Renal cortex interstitium (tissue), 3 donors: ENCODE measurements around the gene KRTAP19-7. TPM values are rescaled to one million over a fixed set of nuclear protein-coding genes. Genes with fewer than 3 reads are reported as not detected.

ENCODE experiments used
- polyA plus RNA-seq, 3 donors: library from polyadenylated mRNA; unstranded; fragments of 120-200 nt; gene quantifications; one replicate each; pipeline ENCODE4 v1.2.1, GENCODE V29; 2013; ENCODE audit not compliant: insufficient read length in 3 of 3

KRTAP19-7 gene
- polyA plus RNA-seq, 3 donors: not detected

Other genes with a start within 250 kb of the KRTAP19-7 start
- gene KRTAP26-1, start 241.0 kb downstream of the KRTAP19-7 start, polyA plus RNA-seq: not detected
- not detected for gene KRTAP27-1, start 223.6 kb downstream of the KRTAP19-7 start, polyA plus RNA-seq
- gene KRTAP23-1, start 212.7 kb downstream of the KRTAP19-7 start, polyA plus RNA-seq: not detected
- gene KRTAP13-2, start 189.0 kb downstream of the KRTAP19-7 start, polyA plus RNA-seq: not detected
- not detected for gene KRTAP13-1, start 165.3 kb downstream of the KRTAP19-7 start, polyA plus RNA-seq
- not detected for gene KRTAP13-3, start 135.4 kb downstream of the KRTAP19-7 start, polyA plus RNA-seq
- not detected for gene KRTAP13-4, start 131.1 kb downstream of the KRTAP19-7 start, polyA plus RNA-seq
- not detected for gene KRTAP15-1, start 121.0 kb downstream of the KRTAP19-7 start, polyA plus RNA-seq
- not detected for gene KRTAP19-1, start 80.9 kb downstream of the KRTAP19-7 start, polyA plus RNA-seq
- gene KRTAP19-2, start 73.9 kb downstream of the KRTAP19-7 start, polyA plus RNA-seq: not detected
- gene KRTAP19-3, start 69.3 kb downstream of the KRTAP19-7 start, polyA plus RNA-seq: not detected
- not detected for gene KRTAP19-4, start 64.1 kb downstream of the KRTAP19-7 start, polyA plus RNA-seq
- not detected for gene KRTAP19-5, start 59.2 kb downstream of the KRTAP19-7 start, polyA plus RNA-seq
- not detected for gene KRTAP19-6, start 19.4 kb downstream of the KRTAP19-7 start, polyA plus RNA-seq
- gene KRTAP22-2, start 29.1 kb upstream of the KRTAP19-7 start, polyA plus RNA-seq: not detected
- gene KRTAP6-3, start 31.1 kb upstream of the KRTAP19-7 start, polyA plus RNA-seq: not detected
- gene KRTAP6-2, start 37.6 kb upstream of the KRTAP19-7 start, polyA plus RNA-seq: not detected
- not detected for gene KRTAP22-1, start 39.8 kb upstream of the KRTAP19-7 start, polyA plus RNA-seq
- gene KRTAP6-1, start 52.6 kb upstream of the KRTAP19-7 start, polyA plus RNA-seq: not detected
- gene KRTAP20-1, start 55.1 kb upstream of the KRTAP19-7 start, polyA plus RNA-seq: not detected
- not detected for gene KRTAP20-4, start 59.3 kb upstream of the KRTAP19-7 start, polyA plus RNA-seq
- gene KRTAP20-2, start 73.9 kb upstream of the KRTAP19-7 start, polyA plus RNA-seq: not detected
- not detected for gene KRTAP20-3, start 81.5 kb upstream of the KRTAP19-7 start, polyA plus RNA-seq
- not detected for gene KRTAP21-3, start 157.5 kb upstream of the KRTAP19-7 start, polyA plus RNA-seq
- not detected for gene KRTAP21-2, start 185.9 kb upstream of the KRTAP19-7 start, polyA plus RNA-seq
- not detected for gene KRTAP21-1, start 194.1 kb upstream of the KRTAP19-7 start, polyA plus RNA-seq